HG02840 (cell line): Measurements from ENCODE around the gene DCST2.

Experiments used
- ATAC-seq: cut with Tn5 transposase; IDR thresholded peaks from one replicate; pipeline ENCODE4 v1.9.1; 2021; ENCODE audit warnings: mild to moderate bottlenecking, moderate library complexity, moderate number of reproducible peaks; ENCODE audit not compliant: unreplicated experiment, low FRiP score

DCST2 gene

DNA sequence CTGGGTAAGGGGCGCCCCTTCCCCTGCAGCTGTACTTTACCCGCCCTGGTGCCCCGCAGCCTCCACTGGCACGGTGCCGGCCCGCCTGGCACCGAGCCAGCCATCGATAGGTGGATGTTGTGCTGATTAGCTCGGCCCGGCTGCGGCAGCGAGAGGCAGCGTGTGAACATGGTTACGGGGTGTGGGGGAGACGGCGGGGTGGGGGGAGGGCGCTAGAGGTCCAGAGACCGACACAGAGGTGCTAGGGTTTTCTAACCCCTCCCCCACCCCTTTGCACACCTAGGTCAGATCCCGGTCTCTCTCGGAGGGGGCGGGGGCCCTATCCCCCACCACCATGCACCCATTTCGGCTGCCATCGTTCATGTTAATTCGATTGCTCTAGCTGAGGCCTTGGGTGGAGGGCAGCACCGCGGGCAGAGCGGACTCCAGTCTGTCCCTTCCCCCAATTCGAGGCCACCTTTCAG is 36.6 kb upstream of the DCST2 start:
- no peak for ATAC-seq

DNA sequence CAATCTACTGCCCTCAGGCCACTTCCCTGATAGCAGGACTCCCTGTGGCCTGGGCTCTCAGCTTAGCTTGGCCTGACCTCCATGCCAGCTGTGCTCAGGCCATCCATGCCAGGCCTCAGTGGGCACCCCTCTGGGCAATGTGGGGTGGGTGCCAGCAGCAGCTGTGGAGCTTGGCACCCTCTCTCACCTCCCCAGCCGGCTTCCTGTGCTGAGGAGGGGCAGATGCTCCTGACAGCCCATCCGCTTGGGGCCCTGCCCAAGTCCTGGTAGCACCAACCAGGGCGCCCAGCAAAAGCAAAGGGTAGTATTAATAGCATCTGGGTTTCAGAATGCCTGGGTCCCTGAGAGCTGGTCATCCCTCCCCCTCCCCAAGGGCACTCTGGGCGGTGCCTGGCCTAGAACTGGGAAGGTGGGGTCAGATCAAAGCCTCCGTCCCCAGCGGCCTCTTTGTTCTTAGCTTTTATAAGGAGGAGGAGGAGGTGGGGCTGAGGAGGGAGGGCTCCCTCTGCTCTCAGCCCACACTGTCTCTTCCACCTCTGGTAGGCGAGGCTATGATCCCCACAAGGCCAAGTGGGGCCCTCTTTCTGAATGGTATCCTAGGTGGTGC is 36.1 kb upstream of the DCST2 start:
- ATAC-seq, result no peak

DNA sequence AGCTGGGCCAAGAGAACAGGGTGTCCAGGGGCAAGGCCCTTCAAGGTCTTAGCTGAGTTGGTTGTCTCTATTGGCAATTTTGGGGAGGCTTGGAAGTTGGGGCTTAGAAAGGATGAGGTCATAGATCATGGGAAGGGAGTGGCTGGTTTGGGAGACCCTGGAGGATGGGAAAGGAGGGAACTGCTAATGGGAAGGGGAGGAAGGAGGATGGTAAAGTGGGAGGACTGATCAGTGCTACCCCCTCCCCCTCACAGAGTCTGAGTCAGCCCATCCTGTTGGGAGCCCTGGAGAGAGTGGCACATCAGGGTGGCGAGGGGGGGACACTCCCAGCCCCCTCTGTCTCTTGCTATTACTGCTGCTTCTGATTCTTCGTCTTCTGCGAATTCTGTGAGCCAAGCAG is 35.0 kb upstream of the DCST2 start:
- no peak for ATAC-seq

DNA sequence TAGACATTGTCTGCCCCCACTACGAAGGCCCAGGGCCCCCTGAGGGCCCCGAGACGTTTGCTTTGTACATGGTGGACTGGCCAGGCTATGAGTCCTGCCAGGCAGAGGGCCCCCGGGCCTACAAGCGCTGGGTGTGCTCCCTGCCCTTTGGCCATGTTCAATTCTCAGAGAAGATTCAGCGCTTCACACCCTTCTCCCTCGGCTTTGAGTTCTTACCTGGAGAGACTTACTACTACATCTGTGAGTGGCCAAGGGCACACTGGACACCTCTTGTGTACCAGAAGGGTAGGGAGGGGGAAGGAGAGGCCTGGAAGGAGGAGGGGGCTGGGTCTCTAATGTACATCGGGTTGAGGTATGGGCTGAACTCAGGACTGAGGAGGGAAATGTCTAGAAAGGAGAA is 33.2 kb upstream of the DCST2 start:
- no peak for ATAC-seq

DNA sequence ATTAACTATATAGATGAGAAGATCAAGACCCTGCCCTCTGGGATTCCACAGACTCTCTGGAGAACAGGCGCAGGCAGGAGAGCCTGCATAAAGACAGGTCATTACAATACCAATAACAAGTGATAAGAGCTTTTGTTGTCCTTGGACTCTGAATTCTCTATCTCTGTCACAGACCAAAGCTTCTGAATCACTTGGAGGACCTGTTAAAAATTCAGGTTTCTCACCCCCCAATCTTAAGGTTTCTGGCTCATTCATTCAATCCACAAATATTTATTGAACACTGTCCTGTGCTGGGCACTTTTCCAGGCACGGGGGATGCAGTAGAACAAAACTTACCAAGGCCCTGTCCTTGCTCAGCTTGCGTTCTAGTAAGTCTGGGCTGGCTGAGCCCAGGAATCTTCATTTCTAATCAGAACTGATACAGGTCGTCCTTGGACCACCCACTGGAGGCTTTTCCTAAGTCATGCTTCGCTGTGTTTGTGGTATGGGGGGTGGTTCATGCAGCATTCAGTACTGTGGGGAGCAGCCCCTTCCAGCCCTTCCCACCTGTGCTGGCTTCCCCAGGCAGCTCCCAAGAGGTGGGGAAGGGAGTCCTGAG is 31.4 kb upstream of the DCST2 start:
- ATAC-seq, result no peak

DNA sequence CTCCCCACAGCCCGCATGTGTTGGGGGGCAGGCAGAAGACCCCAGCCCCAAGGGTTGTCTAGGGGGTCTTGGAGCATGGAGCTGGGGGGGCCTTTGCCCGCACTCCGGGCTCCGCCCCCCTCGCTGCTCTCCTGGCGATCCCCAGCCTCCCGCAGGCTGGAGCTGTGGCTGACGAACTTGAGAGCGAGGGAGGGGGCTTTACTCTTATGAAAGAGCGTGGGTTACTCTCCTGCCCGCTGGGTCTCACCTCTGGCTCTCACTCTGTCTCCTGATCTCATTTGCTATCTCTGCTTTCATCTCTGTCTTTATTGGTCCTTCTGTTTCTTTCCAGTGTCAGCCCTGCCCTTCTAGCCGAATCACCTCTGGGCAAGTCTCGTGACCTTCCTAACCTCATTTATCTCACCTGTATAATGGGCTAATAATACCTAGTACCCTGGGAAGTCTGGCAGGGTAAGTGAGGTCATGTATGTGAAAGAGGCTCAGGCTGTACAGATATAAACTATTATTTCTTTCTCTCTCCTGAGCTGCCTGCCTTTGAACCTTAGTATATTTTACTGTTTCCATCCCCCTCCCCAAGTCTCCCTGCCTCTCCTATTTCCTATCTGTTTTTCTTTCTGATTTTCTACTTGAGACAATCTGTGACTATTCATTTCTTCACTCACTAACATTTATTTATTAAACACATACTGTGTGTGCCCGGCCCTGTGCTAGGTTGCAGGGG is 30.7 kb upstream of the DCST2 start:
- no peak for ATAC-seq

DNA sequence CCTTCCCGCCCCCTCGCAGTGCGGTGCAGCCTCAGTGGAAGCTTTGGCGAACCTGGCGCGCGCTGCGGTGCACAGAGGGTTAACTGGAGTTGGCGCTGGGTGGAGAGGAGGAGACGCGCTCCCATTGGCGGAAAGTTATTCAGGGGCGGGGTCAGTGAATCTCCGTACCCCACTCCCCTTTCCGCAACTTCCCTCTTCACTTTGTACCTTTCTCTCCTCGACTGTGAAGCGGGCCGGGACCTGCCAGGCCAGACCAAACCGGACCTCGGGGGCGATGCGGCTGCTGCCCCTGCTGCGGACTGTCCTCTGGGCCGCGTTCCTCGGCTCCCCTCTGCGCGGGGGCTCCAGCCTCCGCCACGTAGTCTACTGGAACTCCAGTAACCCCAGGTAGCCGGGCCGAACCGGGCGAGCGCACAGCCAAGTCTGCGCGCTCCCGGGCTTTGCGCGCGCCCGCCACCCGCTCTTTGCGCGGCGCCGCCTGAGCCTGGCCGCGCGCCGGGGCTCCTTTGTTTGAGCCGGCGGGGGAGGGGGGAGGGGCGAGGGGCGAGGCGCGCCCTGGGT is 30.0 kb upstream of the DCST2 start, which contains the start of gene EFNA4:
EFNA4 (plus strand) TSS at position 191 of the 561 bp plus-strand sequence; CDS start at position 275, 84 bp downstream.
- ATAC-seq, result peak; percentile 68

DNA sequence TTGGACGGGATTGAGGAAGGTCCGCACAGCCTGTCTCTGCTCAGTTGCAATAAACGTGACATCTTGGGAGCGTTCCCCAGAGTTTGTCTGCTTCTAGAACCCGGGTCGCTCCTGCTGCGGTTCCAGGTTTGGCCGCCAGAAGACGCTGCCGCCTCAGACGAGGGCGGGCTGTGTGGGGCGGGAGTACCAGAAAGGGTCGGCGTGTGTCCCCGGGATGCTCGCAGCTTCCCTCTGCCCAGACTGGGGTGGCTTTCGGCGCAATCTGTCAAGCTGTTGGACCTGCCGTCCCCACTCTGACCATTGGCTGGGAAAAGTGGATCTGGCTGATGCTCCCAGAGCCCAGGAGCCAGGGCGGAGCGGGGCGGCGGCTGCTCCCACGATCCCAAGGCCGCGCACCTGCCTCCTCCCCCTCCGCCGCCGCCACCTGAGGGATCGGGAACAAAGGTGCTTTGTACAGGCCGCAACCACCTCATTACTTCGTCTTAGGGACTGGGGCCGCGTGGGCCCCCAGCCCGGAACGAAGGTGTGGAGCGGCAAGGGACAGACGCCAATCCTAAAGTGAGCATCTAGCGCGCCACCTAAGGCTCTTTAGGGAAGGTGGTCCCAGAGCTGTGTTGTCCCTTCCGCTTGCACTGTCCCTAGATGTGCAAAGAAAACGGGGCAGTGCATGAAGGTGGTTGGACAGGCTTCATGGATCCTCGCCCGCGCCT is 29.3 kb upstream of the DCST2 start:
- ATAC-seq, result peak; percentile 9

DNA sequence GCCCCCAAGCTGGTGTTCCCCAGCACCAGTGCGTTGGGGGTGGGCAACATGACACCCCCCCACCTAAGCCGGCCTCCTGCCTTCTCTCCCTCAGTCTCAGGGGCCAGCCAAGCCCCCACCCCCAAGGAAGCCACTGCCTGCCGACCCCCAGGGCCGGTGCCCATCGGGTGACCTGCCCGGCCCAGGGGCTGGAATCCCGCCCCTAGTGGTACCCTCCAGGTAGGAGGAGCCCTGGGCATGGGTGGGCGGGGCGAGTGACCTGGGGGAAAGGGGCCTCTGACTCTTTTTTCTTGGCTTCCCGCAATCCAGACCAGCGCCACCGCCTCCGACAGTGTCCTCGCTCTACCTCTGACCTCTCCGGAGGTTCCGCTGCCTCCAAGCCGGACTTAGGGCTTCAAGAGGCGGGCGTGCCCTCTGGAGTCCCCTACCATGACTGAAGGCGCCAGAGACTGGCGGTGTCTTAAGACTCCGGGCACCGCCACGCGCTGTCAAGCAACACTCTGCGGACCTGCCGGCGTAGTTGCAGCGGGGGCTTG is 28.6 kb upstream of the DCST2 start:
- ATAC-seq, result no peak

DNA sequence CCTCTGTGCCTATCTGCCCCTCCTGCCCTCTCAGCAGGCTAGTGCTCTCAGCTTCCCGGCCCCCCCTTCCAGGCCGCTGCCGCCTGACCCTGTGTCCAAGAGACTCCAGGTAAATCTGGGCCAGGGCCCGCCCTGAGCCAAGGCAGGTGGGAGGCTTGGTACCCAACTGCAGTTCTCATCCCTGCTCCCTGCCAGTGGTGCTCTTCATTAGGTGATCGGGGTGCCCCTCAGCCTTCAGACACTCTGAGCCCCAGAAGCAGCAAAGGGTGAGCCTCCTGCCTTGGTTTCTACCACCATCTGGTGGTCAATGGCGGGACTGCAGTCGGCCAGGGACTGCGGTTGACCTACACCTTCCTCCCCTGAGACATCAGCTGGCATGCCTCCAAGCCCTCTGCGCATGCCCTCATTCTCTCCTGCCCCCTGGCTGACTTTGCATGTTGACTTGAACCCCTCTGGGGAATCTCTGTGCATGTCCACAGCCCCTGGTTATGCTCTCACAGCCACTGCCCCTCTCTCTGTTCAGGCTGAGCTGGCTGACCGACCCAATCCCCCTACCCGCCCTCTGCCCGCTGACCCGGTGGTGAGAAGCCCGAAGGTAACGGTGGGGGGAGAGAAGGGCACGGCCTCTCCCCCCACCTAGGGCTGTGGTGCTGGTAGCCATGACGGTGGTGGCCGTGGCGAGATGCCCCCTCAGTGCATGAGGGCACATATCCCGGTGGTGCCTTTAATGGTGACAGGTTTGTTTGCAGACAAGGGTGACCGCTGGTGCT is 28.0 kb upstream of the DCST2 start:
- ATAC-seq, result no peak

DNA sequence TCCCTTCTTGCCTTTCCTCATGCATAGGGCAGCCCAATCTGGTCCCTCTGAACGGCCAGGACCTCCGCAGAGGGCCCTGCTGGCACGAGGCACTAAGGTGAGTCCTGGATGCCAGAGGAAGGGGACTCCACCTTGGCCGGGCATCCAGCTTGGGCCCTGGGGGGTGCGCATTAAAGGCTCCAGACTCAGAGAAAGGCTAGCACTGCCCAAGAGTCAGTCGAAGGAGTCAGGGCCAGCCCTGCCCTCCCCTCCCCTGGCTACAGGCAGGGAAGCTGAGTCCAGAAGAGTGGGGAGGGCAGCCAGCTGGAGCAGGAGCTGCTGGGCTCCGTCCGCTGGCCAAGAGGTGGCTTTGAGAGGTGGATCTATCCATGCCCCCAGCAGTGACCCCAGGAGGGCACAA is 27.2 kb upstream of the DCST2 start:
- no peak for ATAC-seq

DNA sequence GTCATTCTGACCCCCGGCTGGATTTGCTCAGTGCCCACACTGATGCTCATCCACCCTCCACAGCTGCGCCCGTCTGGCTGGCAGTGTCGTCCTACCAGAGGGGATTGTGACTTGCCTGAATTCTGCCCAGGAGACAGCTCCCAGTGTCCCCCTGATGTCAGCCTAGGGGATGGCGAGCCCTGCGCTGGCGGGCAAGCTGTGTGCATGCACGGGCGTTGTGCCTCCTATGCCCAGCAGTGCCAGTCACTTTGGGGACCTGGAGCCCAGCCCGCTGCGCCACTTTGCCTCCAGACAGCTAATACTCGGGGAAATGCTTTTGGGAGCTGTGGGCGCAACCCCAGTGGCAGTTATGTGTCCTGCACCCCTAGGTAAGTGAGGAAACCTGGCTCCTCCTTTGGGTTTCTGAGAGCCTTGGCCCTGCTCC is 24.2 kb upstream of the DCST2 start:
- no peak for ATAC-seq

DNA sequence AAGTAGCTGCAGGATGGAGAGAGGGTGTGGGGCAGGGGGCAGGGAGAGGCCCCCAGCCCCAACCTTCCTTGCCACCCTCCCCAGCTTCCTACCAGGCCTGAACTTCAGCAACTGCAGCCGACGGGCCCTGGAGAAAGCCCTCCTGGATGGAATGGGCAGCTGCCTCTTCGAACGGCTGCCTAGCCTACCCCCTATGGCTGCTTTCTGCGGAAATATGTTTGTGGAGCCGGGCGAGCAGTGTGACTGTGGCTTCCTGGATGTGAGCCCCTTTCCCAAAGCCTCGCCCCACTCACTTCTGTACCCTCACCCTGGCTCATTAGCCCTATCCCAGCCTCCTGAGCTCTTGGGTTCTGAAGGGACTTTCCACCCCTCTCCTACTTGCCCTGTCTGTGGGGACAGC is 23.5 kb upstream of the DCST2 start:
- no peak for ATAC-seq

DNA sequence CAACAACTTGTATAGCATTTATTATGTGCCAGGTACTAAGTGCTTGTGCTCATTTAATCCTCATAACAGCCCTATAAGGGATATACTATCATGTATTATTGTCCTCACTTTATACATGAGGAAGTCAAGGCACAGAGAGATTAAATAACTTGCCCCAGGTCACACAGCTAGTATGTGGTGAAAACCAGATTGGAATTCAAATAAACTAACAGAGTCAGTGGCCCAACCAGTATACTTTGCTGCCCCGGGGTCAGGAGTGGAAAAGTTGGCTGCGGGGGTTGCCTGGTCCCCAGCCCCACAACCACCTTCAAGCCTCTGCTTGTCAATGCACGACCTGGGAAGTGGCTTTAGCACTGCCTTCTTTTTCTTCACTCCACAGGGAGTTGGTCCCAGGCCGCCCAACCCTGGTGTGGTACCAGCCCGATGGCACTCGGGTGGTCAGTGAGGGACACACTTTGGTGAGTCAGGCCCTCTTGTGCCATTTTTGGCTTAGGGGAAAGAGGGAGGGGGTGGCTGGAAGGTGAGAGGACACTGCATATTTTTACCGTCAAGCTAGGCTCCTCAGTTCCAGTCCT is 20.0 kb upstream of the DCST2 start:
- no peak for ATAC-seq

DNA sequence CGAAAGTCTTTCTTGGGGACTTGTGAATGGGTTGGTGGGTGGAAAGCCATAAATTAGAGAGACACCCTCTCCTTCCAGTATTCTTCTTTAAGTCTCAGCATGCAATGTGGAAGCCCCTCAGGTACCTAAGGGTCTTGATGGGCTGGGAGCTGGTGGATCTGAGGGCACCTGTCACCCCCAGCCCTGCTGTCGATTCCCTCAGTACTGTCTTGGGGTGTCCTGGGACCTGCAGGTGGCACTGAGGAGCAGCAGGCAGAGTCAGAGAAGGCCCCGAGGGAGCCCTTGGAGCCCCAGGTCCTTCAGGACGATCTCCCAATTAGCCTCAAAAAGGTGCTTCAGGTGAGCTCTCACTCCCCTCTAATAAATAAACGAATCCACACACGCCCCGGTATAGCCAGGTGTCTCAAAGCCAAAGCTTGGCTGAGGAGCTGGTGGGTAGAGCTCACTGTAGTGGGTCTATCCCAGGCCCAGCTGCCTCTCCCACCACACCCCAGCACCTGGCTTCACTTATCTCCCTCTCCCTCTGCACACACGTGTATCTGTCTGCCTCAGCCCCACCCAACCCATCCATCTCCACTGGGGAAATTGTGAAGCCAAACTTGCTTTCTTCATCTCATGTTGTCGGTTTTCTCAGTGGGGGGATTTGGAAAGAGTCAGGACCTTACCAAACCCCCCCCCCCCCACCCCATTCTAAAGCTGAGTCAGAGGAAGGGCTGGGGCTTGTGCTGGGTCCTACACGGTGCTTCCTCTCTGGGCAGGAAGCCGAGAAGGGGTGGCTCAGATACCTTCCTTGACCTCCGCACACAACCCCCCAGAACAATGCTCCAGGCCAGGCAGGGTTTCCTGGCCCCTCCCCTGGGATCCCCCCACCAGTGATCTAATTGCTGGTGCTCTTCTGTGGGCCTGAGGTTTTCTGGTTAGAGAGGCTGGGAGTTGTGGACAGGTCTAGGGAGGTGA is 19.1 kb upstream of the DCST2 start:
- ATAC-seq, result no peak

DNA sequence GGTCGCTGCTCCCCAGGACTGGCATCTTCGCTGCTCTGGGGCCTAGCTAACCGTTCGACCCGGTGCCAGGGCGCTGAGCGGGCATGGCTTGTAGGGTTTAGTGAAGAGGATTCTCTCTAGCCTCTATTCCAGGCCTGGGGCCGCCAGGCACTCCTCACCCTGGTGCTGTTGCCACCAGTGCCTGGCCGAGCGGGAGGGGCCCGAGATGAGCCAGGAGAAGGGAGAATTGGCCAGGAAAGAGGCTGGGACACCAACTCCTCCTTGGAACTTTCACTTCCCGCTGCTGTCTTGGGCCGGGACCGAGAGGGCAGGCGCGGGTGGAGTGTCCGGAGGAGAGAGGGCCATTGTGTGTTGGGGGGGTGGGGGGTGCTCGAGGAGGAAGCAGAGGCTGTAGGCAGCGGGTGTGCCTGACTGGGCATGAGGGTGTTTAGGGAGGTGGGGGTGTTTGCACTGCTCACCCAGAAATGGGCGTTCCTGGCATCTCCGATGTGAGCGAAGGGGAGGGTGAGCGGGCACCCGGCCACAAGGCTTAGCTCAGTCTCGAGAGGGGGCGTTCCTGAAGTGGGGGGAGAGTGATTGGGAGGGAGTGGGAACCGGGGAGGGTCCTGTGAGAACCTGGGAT is 18.3 kb upstream of the DCST2 start:
- ATAC-seq, result peak; percentile 9

DNA sequence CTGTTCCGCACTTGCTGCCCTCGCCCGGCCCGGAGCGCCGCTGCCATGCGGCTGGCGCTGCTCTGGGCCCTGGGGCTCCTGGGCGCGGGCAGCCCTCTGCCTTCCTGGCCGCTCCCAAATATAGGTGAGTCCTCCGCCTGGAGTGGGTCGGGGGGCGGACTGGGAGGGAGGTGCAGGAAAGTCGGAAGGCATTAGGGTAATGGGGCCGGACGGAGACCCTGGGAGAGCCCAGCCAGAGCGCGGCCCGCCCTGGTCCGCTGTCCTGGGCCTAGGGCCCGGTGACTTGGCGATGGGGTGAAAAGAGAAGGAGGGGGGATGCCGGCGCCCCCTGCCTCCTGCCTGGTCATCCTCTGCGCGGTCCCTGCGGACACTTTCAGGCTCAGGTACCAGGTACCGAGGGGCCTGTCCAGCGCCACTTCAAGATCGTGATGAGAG is 17.8 kb upstream of the DCST2 start:
- peak; percentile 21 for ATAC-seq
